Brain microvascular endothelial cell (primary cell): ENCODE results near the gene CLCA4.

Experiments used
- DNase-seq: peaks from one replicate; pipeline ENCODE4 v3.0.0-alpha.2; 2020
- H3K27ac ChIP-seq: fragments of 250-450 bp; sonication (Bioruptor Pico); 2 replicates; pipeline ENCODE4 v1.5.1; 2020; ENCODE audit warnings: mild to moderate bottlenecking, moderate library complexity
- H3K27me3 ChIP-seq: fragments of 250-450 bp; sonication (Bioruptor Pico); replicated peaks from 2 replicates; pipeline ENCODE4 v1.5.1; 2020; ENCODE audit warnings: mild to moderate bottlenecking
- H3K36me3 ChIP-seq: fragments of 250-450 bp; sonication (Bioruptor Pico); replicated peaks from 2 replicates; pipeline ENCODE4 v1.5.1; 2020; ENCODE audit warnings: mild to moderate bottlenecking
- H3K4me3 ChIP-seq: 2 replicates; pipeline ENCODE4 v1.5.1; 2011; ENCODE audit warnings: low read depth, mild to moderate bottlenecking, control low read depth, low read length, moderate library complexity
- in situ Hi-C: cut with HindIII; loops from 2 replicates; pipeline ENCODE4 v1.10.0; 2017; ENCODE audit warnings: low sequenced_read_pairs, low pct_ligation_motif_present
- TF ChIP-seq, protein P1 (sequence below): IDR thresholded peaks from 2 replicates; pipeline ENCODE4 v1.5.1; 2011; ENCODE audit warnings: low read depth, mild to moderate bottlenecking, moderate library complexity, low read length, control low read depth, inconsistent platforms; ENCODE audit errors: missing control alignments

CLCA4 gene

DNA sequence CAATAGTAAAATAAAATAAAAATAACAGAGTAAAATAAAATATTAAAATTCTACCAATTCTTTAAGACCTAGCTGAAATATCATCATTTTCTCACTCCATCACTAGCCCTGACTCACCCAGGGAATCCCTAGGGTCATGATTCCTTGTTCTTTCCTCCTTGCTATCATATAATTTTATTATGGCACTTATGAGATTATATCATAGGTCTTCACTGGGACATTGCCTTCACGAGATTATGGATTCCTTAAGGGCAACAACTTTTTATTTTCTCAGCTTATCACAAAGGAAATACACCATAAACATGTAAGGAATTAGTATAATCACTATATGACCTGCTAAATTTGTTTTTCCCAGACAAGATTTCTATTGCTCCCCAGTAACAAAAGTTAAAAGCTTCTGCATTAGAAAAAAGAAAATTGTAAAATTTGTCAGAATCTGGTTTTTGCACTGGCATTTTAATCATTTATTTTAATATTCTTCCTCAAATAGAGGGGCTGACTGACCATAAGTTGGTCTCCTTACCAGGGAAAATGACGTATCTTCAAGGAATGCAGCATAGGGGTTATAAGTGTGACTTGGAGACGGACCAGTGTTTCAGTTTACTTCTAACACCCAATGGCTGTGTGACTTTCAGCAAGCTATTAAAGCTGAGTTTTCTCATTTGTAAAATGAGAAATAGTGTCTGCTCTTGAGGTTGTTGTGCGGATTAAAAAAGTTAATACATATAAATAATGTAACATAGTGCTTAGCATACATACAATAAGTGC is 8.8 kb upstream of the CLCA4 start:
- no peak for DNase-seq
- H3K4me3 ChIP-seq: no peak overlapping the region
- H3K27ac ChIP-seq: no peak overlapping the region
- H3K27me3 ChIP-seq: no peaks in the 10 kb centered on the region
- in situ Hi-C loops: no loop called here
- TF ChIP-seq, protein P1, sequence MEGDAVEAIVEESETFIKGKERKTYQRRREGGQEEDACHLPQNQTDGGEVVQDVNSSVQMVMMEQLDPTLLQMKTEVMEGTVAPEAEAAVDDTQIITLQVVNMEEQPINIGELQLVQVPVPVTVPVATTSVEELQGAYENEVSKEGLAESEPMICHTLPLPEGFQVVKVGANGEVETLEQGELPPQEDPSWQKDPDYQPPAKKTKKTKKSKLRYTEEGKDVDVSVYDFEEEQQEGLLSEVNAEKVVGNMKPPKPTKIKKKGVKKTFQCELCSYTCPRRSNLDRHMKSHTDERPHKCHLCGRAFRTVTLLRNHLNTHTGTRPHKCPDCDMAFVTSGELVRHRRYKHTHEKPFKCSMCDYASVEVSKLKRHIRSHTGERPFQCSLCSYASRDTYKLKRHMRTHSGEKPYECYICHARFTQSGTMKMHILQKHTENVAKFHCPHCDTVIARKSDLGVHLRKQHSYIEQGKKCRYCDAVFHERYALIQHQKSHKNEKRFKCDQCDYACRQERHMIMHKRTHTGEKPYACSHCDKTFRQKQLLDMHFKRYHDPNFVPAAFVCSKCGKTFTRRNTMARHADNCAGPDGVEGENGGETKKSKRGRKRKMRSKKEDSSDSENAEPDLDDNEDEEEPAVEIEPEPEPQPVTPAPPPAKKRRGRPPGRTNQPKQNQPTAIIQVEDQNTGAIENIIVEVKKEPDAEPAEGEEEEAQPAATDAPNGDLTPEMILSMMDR: no peak
- H3K36me3 ChIP-seq: no peaks in the 10 kb centered on the region

DNA sequence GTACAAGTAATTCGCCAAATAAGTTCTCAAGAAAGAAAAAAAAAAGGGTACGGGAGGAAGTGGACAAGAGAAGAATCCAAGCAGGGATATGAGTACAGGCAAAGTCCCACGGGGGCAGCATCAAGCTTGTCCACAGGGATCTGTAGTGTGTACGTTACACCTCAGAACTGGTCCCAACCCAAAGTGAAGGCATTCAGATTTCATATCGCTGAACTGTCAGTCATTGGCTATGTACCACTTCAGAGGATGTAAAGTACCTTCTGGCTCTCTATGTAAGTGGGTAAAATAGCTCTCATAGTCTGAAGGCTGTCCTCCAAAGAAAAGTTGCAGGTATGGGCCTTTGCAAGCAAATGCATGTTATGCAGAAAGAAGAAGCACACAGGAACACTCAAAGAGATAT is 8.1 kb upstream of the CLCA4 start:
- Histone ChIP-seq H3K4me3 (no peak overlapping the region), H3K27ac (no peak overlapping the region), H3K36me3 (no peaks in the 10 kb centered on the region), H3K27me3 (no peaks in the 10 kb centered on the region)
- TF ChIP-seq, protein P1: no peak
- in situ Hi-C loops: no loop called here
- DNase-seq: no peak

GRCh38 chr1:86541859-86542258 is 5.0 kb upstream of the CLCA4 start:
- TF ChIP-seq, protein P1: no peak
- Histone ChIP-seq H3K4me3 (no peak overlapping the region), H3K27ac (no peak overlapping the region), H3K36me3 (no peaks in the 10 kb centered on the region), H3K27me3 (no peaks in the 10 kb centered on the region)
- in situ Hi-C loops: no loop called here
- DNase-seq: no peak

- Histone ChIP-seq H3K36me3 (no peaks in the 10 kb centered on the region), H3K27me3 (no peaks in the 10 kb centered on the region), H3K27ac (no peak overlapping the region), H3K4me3 (no peak overlapping the region)
- in situ Hi-C loops: no loop called here
- TF ChIP-seq, protein P1: no peak
- DNase-seq: no peak
These were observed 4.2 kb upstream of the CLCA4 start for GRCh38 chr1:86542631-86543030.

- in situ Hi-C loops: no loop called here
- DNase-seq: no peak
- no peak overlapping the region for H3K27ac ChIP-seq
- no peak overlapping the region for H3K4me3 ChIP-seq
- H3K36me3 ChIP-seq: no peaks in the 10 kb centered on the region
- H3K27me3 ChIP-seq: no peaks in the 10 kb centered on the region
- TF ChIP-seq, protein P1: no peak
These were observed 2.0 kb downstream of the CLCA4 start for GRCh38 chr1:86548839-86549238.

GRCh38 chr1:86551305-86551704 is 4.4 kb downstream of the CLCA4 start:
- no peak for DNase-seq
- in situ Hi-C loops: no loop called here
- no peak overlapping the region for H3K4me3 ChIP-seq
- no peak overlapping the region for H3K27ac ChIP-seq
- TF ChIP-seq, protein P1: no peak
- H3K27me3 ChIP-seq: no peaks in the 10 kb centered on the region
- no peaks in the 10 kb centered on the region for H3K36me3 ChIP-seq
